Activated CD8-positive, alpha-beta memory T cell treated with anti-CD3 and anti-CD28 coated beads, Interleukin-2, amount 50 U/mL, for 4 hours (primary cell): ENCODE measurements around the gene MED27.

Experiments
- DNase-seq: peaks from one replicate; pipeline ENCODE4 v3.0.0-alpha.2; 2020

MED27 gene

GRCh38 chr9:131845305-131846298 lies 234.1 kb downstream of the MED27 start:
- DNase-seq: no peak

- no peak for DNase-seq
Observed at GRCh38 chr9:131844745-131845118, 234.9 kb downstream of the MED27 start.

- no peak for DNase-seq
Observed at GRCh38 chr9:131843989-131844744, 235.5 kb downstream of the MED27 start.

DNA sequence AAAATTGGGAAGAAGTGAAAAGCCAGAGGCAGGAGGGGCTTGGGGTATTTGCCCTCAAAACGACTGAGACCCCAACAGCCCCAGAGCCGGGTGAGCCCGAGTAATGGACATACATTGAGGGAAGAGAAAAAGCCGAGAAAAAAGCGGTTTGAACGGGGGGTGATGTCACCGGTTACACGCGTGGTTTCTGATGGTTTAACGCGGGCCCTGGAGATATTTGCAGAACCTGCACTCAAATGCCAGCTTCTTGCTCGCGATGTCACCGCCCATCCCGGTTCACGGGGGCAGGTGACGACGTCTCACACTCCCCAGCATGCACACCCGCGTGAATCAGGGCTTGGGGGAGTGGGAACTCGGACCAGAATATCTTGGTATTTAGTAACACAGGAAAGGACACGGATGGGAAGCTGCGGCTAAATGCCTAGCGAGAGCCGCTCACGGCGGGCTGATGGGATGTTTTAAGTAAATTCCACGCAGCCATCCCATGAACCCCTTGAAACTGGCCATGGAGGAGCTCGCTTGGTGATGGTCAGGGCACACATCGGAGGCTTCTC lies 237.8 kb downstream of the MED27 start:
- DNase-seq: no peak

- no peak for DNase-seq
Observed at GRCh38 chr9:131840751-131841702, 238.6 kb downstream of the MED27 start.

- DNase-seq: no peak
Observed at GRCh38 chr9:131840220-131840619, 239.4 kb downstream of the MED27 start.

DNA sequence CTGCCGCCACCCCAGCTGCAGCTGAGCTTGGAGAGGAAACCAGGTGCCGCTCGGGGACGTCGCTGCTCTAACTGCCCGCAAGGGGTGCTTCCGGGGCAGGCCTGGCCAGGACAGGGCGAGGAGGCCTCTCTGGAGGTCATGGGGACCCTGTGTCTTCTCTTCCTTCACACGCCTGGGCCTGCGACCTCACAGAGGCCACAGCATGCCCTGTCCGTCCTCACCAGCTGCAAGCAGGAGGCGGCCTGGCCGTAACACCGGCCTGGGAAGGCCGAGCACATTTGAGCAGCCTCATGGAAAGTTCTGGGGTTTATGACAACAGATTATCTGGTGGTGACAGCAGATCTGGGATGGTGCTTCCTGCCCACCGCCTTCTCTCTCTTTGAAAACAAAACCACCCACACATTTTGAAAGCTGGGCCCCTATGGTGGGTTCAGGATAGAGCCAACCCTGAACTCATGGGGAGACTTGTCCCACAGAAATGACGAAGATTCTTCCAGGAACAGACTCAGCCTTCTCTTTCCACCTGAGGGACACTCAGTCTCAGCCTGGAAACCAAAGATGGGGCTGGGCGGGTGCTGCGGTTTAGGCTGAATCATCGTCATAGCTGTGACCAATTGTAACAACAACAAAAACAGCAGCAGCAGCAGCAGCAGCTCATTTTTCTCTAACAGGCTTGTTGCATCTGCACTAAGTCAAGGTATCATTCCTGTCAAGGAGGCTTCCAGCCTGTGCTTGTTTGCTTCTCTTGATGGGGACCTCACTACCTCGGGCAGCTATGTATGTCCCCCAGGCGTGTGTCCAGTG lies 240.2 kb downstream of the MED27 start:
- DNase-seq: peak; percentile 46

- DNase-seq: no peak
Observed at GRCh38 chr9:131838530-131839280, 241.0 kb downstream of the MED27 start.

- DNase-seq: no peak
Observed at GRCh38 chr9:131837836-131838235, 241.8 kb downstream of the MED27 start.

GRCh38 chr9:131837316-131837715 lies 242.4 kb downstream of the MED27 start:
- DNase-seq: no peak

GRCh38 chr9:131836607-131837315 lies 242.9 kb downstream of the MED27 start:
- no peak for DNase-seq

GRCh38 chr9:131836021-131836420 lies 243.6 kb downstream of the MED27 start:
- no peak for DNase-seq

DNA sequence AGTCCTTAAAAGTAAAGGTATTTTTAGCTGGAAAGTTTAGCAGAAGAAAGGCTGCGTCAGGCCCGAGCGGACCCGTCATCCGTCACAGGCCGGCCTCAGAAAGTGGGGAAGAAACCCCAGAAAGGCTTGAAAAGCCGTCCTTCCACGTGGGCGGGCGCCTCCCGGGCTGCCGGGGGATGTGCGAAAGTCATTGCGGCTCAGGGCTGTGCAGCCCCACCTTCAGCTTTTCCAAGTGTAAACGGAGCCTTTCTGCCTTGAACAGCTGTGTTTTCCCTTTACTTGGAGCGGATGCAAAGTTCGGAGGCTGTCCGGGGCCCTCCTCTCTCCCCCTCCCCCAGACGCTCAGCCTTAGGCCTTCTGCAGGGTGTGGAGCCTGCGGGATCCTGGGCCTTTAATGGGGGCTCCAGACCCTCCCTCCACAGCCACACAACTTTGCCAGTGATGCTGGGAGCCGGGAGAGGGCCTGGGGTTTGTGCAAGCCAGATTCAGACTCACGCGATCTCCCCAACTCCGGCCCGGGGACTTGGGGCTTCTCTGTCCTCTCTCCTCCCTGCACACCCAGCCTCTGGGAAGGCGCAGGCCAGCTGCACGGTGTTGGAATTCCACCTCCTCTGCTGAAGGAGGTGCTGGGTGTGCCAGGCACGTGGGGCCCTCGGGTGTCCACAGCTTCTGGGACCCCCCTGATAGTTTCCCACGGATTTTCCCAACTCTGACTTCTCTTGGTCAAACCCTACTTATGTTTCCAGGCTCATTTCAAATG lies 244.3 kb downstream of the MED27 start:
- no peak for DNase-seq

DNA sequence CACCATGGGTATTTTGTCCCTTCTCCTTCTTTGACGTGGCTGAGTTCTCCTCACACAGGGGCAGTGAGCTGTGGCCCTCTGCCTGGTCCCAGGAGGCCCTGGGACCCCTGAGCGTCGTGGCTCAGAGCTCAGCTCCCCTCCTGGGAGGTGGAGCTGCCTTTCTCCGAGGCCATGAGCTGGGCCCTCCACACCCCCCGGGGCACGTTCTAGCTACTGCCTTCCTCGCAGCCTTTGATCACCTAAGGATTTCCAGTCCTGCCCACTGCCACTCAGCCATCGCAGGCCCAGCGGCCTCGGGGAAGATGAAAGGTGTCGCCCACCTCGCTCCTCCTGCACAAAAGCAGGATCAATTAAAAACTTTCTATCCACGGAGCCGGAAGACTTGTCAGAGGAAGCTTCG lies 244.9 kb downstream of the MED27 start:
- DNase-seq: no peak

DNA sequence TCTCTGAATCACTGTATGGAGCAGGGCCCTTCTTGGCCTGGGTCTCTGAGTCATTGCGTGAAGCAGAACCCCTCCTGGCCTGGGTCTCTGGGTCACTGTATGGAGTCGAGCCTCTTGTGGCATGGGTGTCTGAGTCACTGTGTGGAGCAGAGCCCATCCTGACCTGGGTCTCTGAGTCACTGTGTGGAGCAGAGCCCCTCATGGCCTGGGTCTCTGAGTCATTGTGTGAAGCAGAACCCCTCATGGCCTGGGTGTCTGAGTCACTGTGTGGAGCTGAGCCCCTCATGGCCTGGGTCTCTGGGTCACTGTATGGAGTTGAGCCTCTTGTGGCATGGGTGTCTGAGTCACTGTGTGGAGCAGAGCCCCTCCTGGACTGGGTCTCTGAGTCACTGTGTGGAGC lies 245.8 kb downstream of the MED27 start:
- DNase-seq: no peak

DNA sequence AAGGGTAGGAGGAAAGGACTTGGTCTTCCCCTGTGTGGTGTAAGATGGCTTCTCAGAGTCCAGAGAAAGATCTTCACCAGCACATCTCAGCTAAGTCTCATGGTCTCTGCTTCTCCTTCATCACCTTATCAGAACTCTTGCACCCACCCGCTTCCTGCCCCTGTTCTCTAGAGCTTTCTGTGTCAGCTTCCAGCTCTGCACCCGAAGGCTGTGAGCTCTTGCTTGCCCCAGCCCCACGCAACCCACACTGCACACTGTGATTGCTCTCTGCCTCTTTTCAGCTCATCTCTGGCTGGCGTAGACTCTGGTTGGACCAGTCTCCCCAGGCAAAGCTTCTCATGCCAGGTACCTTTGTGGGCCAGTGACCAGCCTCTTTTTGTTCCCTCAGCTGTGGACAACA lies 246.6 kb downstream of the MED27 start:
- DNase-seq: no peak

- no peak for DNase-seq
Observed at GRCh38 chr9:131831380-131832165, 248.1 kb downstream of the MED27 start.

- DNase-seq: no peak
Observed at GRCh38 chr9:131827821-131828369, 251.8 kb downstream of the MED27 start.
